Endothelial cell of umbilical vein (primary cell): Measurements from ENCODE around the gene TNFSF10. TPM values are rescaled to one million over a fixed set of nuclear protein-coding genes. Genes with fewer than 3 reads are reported as not detected.

Source experiments
- BruUV-seq: library from RNA; stranded (reverse); fragments of 400-500 nt; replicated peaks from 2 replicates; lab custom pipeline; 2021; lab: Mats Ljungman, UMichigan
- CTCF ChIA-PET: fragments of 300-600, 350-600 bp; sonication (Branson Sonifier 250); formaldehyde crosslinking; loops from one replicate; lab custom pipeline; 2021; ENCODE audit warnings: antibody characterized with exemption, inconsistent platforms; lab: Charles Lee
- POLR2A ChIA-PET: fragments of 300-600, 350-600 bp; sonication (Branson Sonifier 250); formaldehyde crosslinking; loops from one replicate; lab custom pipeline; 2021; ENCODE audit warnings: antibody characterized with exemption, inconsistent platforms; lab: Charles Lee
- DNase-seq: peaks from one replicate; pipeline ENCODE4 v3.0.0-alpha.2; 2011; ENCODE audit warnings: low read depth, low spot score
- FAIRE-seq: peaks from 2 replicates; lab custom pipeline; 2011; peaks lifted over from hg19 to GRCh38; lab: Jason Lieb, UNC
- H2AFZ ChIP-seq: 2 replicates; pipeline ENCODE4 v1.6.0; 2012; ENCODE audit warnings: low read depth, low read length, control low read depth, inconsistent platforms
- H3K27ac ChIP-seq: 2 replicates; pipeline ENCODE4 v1.5.1; 2011; ENCODE audit warnings: low read depth, mild to moderate bottlenecking, control low read depth, low read length, moderate library complexity; ENCODE audit not compliant: insufficient read depth
- H3K27me3 ChIP-seq, 2 experiments: 2 replicates each; pipeline versions ENCODE4 v1.6.0 to v1.6.1; 2011; ENCODE audit warnings: low read length in 2 of 2, mixed read lengths in 1 of 2; ENCODE audit not compliant: control insufficient read depth in 2 of 2, insufficient read depth in 2 of 2
- H3K36me3 ChIP-seq, 2 experiments: 2 replicates in 1 of 2; 3 replicates in 1 of 2; pipeline ENCODE4 v1.5.1; 2011; ENCODE audit warnings: low read length in 2 of 2, mild to moderate bottlenecking in 1 of 2, moderate library complexity in 1 of 2; ENCODE audit not compliant: control insufficient read depth in 2 of 2, insufficient read depth in 2 of 2; ENCODE audit errors: extremely low read depth in 1 of 2
- H3K4me1 ChIP-seq: 3 replicates; pipeline ENCODE4 v1.5.1; 2011; ENCODE audit warnings: mild to moderate bottlenecking, low read length; ENCODE audit not compliant: control insufficient read depth, insufficient read depth; ENCODE audit errors: extremely low read depth
- H3K4me2 ChIP-seq: 2 replicates; pipeline ENCODE4 v1.6.1; 2011; ENCODE audit warnings: low read length, control low read depth, mixed read lengths; ENCODE audit not compliant: insufficient read depth
- H3K4me3 ChIP-seq, 3 experiments: fragments of 200-600 bp in 1 of 3; sonication (generic), shearing (Covaris generic) in 1 of 3; replicated peaks in 1 of 3; 2 replicates each; pipeline ENCODE4 v1.5.1; 2011 to 2016; ENCODE audit warnings: control low read depth in 3 of 3, low read length in 3 of 3, mild to moderate bottlenecking in 2 of 3, inconsistent platforms in 1 of 3, low read depth in 1 of 3, moderate library complexity in 1 of 3; ENCODE audit not compliant: insufficient read depth in 1 of 3
- H3K79me2 ChIP-seq: 2 replicates; pipeline ENCODE4 v1.6.0; 2012; ENCODE audit warnings: low read length, inconsistent platforms; ENCODE audit not compliant: control insufficient read depth, insufficient read depth
- H3K9ac ChIP-seq: replicated peaks from 2 replicates; pipeline ENCODE3; 2011; ENCODE audit warnings: low read length, control low read depth; ENCODE audit not compliant: insufficient read depth; ENCODE audit errors: extremely low read depth
- H3K9me1 ChIP-seq: replicated peaks from 3 replicates; pipeline ENCODE4 v1.6.0; 2011; ENCODE audit warnings: mild to moderate bottlenecking, low read length; ENCODE audit not compliant: control insufficient read depth, insufficient read depth; ENCODE audit errors: extremely low read depth
- H3K9me3 ChIP-seq: replicated peaks from 2 replicates; pipeline ENCODE4 v1.5.1; 2012; ENCODE audit warnings: low read length, inconsistent platforms; ENCODE audit not compliant: control insufficient read depth, insufficient read depth
- H4K20me1 ChIP-seq: replicated peaks from 2 replicates; pipeline ENCODE3; 2011; ENCODE audit warnings: mild to moderate bottlenecking, low read length; ENCODE audit not compliant: control insufficient read depth, insufficient read depth; ENCODE audit errors: extremely low read depth
- EZH2 ChIP-seq: IDR thresholded peaks from 2 replicates; pipeline ENCODE4 v1.6.1; 2012; ENCODE audit warnings: borderline replicate concordance, low read depth, mild to moderate bottlenecking, moderate library complexity, low read length, inconsistent platforms; ENCODE audit not compliant: severe bottlenecking
- FOS ChIP-seq: IDR thresholded peaks from 2 replicates; pipeline ENCODE4 v1.6.1; 2011; ENCODE audit warnings: mild to moderate bottlenecking, low read length, moderate library complexity, borderline replicate concordance; ENCODE audit not compliant: insufficient read depth
- GATA2 ChIP-seq: IDR thresholded peaks from 2 replicates; pipeline ENCODE4 v1.7.0; 2011; ENCODE audit warnings: low read depth, mild to moderate bottlenecking, moderate library complexity, mixed read lengths, low read length; ENCODE audit not compliant: insufficient read length, insufficient read depth
- JUN ChIP-seq: IDR thresholded peaks from 2 replicates; pipeline ENCODE4 v1.6.1; 2011; ENCODE audit warnings: borderline replicate concordance, low read depth; ENCODE audit not compliant: insufficient read length, insufficient read depth
- MYC ChIP-seq: IDR thresholded peaks from one replicate; pipeline ENCODE4 v1.6.1; 2011; ENCODE audit warnings: mild to moderate bottlenecking, low read depth, low read length
- POLR2A ChIP-seq: IDR thresholded peaks from 2 replicates; pipeline ENCODE4 v1.6.1; 2012; ENCODE audit warnings: low read depth, mild to moderate bottlenecking, control low read depth, low read length
- POLR2AphosphoS5 ChIP-seq: IDR thresholded peaks from 2 replicates; pipeline ENCODE4 v1.6.1; 2012; ENCODE audit warnings: low read depth, mild to moderate bottlenecking, control low read depth, low read length, moderate library complexity; ENCODE audit not compliant: insufficient read depth
- dilution Hi-C: fragments of 300-500 bp; cut with MboI; formaldehyde crosslinking; loops from one replicate; pipeline ENCODE4 v1.15.0; 2019; ENCODE audit warnings: low sequenced_read_pairs; ENCODE audit not compliant: extremely low pct_ligation_motif_present
- intact Hi-C: fragments of 100-400 bp; cut with micrococcal nuclease; formaldehyde crosslinking; loops from one replicate; pipeline ENCODE4 v1.10.0; 2022
- polyA plus RNA-seq, 4 experiments: library from polyadenylated mRNA; depleted of rRNA in 3 of 4; stranded (reverse) in 3 of 4; unstranded in 1 of 4; fragments of >200 nt; gene quantifications; 2 replicates each; pipeline versions ENCODE4 v1.2.1 to v1.2.3, GENCODE V29; 2011 to 2012; ENCODE audit warnings: missing spikeins in 1 of 4
- total RNA-seq: library from RNA; stranded (reverse); gene quantifications from 2 replicates; pipeline ENCODE4 v1.2.3, GENCODE V29; 2021
- TF ChIP-seq, protein P1 (sequence below): IDR thresholded peaks from 2 replicates; pipeline ENCODE4 v1.6.1; 2011; ENCODE audit not compliant: insufficient read depth, insufficient read length
- TF ChIP-seq, protein P2 (sequence below), 2 donors: IDR thresholded peaks; 1 replicate in 1 of 2; 2 replicates in 1 of 2; pipeline ENCODE4 v1.5.1; 2011; ENCODE audit warnings: low read length in 2 of 2, mild to moderate bottlenecking in 2 of 2, moderate library complexity in 2 of 2, control low read depth in 1 of 2, inconsistent platforms in 1 of 2, low read depth in 1 of 2; ENCODE audit not compliant: insufficient read depth in 1 of 2; ENCODE audit errors: extremely low read depth in 1 of 2

TNFSF10 gene
- total and polyA plus RNA-seq, 2 donors (not counting 3 experiments of a cell fraction or from before 2014, with no cell fraction given), result 31.2 to 55.0 TPM

DNA sequence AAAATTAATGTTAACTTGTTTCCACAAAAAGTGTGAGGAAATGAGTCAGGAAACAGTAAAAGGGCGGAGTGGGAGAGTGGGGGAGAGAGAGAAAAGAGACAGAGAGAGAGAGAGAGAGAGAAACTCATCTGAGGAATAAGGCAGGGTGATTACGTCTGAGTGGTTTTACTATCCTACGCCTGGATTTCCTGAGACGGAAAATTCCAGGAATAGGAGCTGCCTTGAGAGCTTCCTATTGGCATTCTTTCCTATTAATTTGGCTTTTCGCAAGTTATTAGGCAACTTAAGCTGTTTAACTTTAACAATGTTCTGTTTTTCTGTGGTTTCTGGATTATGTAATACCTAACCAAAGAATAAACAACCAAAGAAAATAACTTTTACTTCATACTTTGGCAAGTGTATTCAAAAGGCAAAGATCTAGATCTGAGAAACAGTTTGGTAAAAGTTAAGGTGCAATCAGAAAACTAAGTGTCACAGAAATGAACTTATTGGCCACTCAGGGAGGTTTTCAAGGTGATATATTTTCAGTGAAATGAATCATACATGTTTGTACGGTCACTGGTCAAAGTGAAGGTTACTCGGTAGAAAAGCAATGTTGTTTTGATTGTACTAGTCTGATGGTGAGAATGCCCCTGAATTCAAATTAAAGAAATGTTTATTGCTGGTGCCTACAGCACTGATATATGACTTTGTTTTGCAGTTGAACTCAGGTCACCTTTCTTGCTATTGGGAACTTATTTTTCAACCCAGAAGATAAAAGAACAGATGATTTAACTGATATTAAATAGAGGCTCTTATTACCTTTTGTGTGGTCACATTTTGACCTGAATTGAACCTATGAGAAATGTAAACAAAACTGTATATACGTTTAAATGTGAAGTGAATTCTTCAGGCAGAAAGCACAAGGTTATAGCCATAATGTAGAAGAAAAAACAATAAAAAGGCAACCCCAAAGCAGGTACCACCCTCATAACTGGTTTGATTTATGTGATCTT is 39.9 kb upstream of the TNFSF10 start:
- FAIRE-seq (peak; percentile 87), DNase-seq (peak; percentile 90)
- peak overlapping the region; percentile 75 for H3K27ac ChIP-seq
- intact Hi-C loops, result loop anchor here (1.0 kb wide), 1 partner anchor 22 kb away; no protein-coding TSS in a partner anchor
- H2AFZ ChIP-seq, result peak overlapping the region; percentile 30
- no peaks in the 10 kb centered on the region for H3K79me2 ChIP-seq
- H3K4me2 ChIP-seq, result peak overlapping the region; percentile 92
- TF ChIP-seq MYC (no peak), POLR2AphosphoS5 (peak; percentile 46), EZH2 (no peak), FOS (peak; percentile 44), GATA2 (no peak), POLR2A (peak; percentile 26), JUN (no peak)
- TF ChIP-seq, protein P1, sequence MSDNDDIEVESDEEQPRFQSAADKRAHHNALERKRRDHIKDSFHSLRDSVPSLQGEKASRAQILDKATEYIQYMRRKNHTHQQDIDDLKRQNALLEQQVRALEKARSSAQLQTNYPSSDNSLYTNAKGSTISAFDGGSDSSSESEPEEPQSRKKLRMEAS, result no peak
- TF ChIP-seq, protein P2, sequence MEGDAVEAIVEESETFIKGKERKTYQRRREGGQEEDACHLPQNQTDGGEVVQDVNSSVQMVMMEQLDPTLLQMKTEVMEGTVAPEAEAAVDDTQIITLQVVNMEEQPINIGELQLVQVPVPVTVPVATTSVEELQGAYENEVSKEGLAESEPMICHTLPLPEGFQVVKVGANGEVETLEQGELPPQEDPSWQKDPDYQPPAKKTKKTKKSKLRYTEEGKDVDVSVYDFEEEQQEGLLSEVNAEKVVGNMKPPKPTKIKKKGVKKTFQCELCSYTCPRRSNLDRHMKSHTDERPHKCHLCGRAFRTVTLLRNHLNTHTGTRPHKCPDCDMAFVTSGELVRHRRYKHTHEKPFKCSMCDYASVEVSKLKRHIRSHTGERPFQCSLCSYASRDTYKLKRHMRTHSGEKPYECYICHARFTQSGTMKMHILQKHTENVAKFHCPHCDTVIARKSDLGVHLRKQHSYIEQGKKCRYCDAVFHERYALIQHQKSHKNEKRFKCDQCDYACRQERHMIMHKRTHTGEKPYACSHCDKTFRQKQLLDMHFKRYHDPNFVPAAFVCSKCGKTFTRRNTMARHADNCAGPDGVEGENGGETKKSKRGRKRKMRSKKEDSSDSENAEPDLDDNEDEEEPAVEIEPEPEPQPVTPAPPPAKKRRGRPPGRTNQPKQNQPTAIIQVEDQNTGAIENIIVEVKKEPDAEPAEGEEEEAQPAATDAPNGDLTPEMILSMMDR (IDR thresholded peaks at IDR 0.05; ENCODE audit: extremely low read depth in 1 of 2, insufficient read depth in 1 of 2, low read depth in 1 of 2, low read length in 2 of 2), result no peak
- H3K9ac ChIP-seq, result peak overlapping the region; percentile 74
- H3K27me3 ChIP-seq, result no peaks in the 10 kb centered on the region
- no peaks in the 10 kb centered on the region for H4K20me1 ChIP-seq
- ChIA-PET CTCF (interaction anchor here (0.8 to 1.6 kb wide), 9 partner anchors 9 to 221 kb away, joined by 3 to 21 read pairs (median 4); no protein-coding TSS in a partner anchor), POLR2A (no interaction called here)
- dilution Hi-C loops, result no loop called here
- H3K4me1 ChIP-seq, result peaks cover 15% of the 10 kb centered on the region
- no TSS peak for BruUV-seq
- H3K9me3 ChIP-seq, result no peaks in the 10 kb centered on the region
- peak overlapping the region in 2 of 3 experiments; percentile 22 to 35 for H3K4me3 ChIP-seq
- H3K9me1 ChIP-seq, result no peaks in the 10 kb centered on the region
- H3K36me3 ChIP-seq, result no peaks in the 10 kb centered on the region
